MCF 10A (cell line): ENCODE results near the gene LRFN2. TPM values are rescaled to one million over a fixed set of nuclear protein-coding genes. Genes with fewer than 3 reads are reported as not detected.

Source experiments
- BruUV-seq: library from RNA; stranded (reverse); fragments of 400-500 nt; replicated peaks from 2 replicates; lab custom pipeline; 2021; lab: Mats Ljungman, UMichigan
- CTCF ChIA-PET: fragments of 300-600 bp; sonication (Branson Sonifier 250); formaldehyde crosslinking; extraction: SDS; loops from one replicate; lab custom pipeline; 2021; ENCODE audit warnings: antibody characterized with exemption, inconsistent platforms; lab: Yijun Ruan, JAX
- POLR2A ChIA-PET: fragments of 300-600, 350-650 bp; sonication (Branson Sonifier 250); formaldehyde crosslinking; extraction: SDS; loops from one replicate; lab custom pipeline; 2020; ENCODE audit warnings: antibody characterized with exemption, inconsistent platforms; lab: Yijun Ruan, JAX
- DNase-seq: peaks from one replicate; pipeline ENCODE4 v3.0.0-alpha.2; 2018; ENCODE audit not compliant: unreplicated experiment
- H3K27ac Mint-ChIP-seq: one replicate; pipeline ENCODE4 v1.8.0; 2022; ENCODE audit warnings: mild to moderate bottlenecking, low read depth, mixed read lengths; ENCODE audit not compliant: unreplicated experiment
- H3K27me3 Mint-ChIP-seq: one replicate; pipeline ENCODE4 v1.8.0; 2022; ENCODE audit warnings: mixed read lengths; ENCODE audit not compliant: insufficient read depth, unreplicated experiment
- H3K36me3 Mint-ChIP-seq: one replicate; pipeline ENCODE4 v1.8.0; 2022; ENCODE audit warnings: mild to moderate bottlenecking, moderate library complexity, mixed read lengths; ENCODE audit not compliant: insufficient read depth, unreplicated experiment
- H3K4me1 Mint-ChIP-seq: one replicate; pipeline ENCODE4 v1.8.0; 2022; ENCODE audit warnings: mixed read lengths; ENCODE audit not compliant: insufficient read depth, unreplicated experiment
- H3K4me3 Mint-ChIP-seq: one replicate; pipeline ENCODE4 v1.8.0; 2022; ENCODE audit warnings: mild to moderate bottlenecking, moderate library complexity, mixed read lengths; ENCODE audit not compliant: unreplicated experiment
- H3K9me3 Mint-ChIP-seq: one replicate; pipeline ENCODE4 v1.8.0; 2022; ENCODE audit warnings: mixed read lengths; ENCODE audit not compliant: unreplicated experiment
- CTCF ChIP-seq: fragments of 200-600 bp; IDR thresholded peaks from one replicate; pipeline ENCODE4 v1.8.0; 2022; ENCODE audit warnings: antibody characterized with exemption, mild to moderate bottlenecking; ENCODE audit not compliant: unreplicated experiment
- intact Hi-C: fragments of 100-400 bp; cut with micrococcal nuclease; formaldehyde crosslinking; loops from 2 replicates; pipeline ENCODE4 v1.14.1; 2022
- total RNA-seq: library from RNA; stranded (reverse); gene quantifications from 2 replicates; pipeline ENCODE4 v1.2.3, GENCODE V29; 2022

The LRFN2 gene
- total RNA-seq, 1 experiment from 2014 or later = not detected

- DNase-seq = no peak
- Mint-ChIP-seq H3K4me1 (no peaks in the 10 kb centered on the region), H3K36me3 (no peaks in the 10 kb centered on the region), H3K27ac (no peak overlapping the region), H3K9me3 (peaks cover 7% of the 10 kb centered on the region), H3K27me3 (no peaks in the 10 kb centered on the region), H3K4me3 (no peak overlapping the region)
- BruUV-seq = no TSS peak
- TF ChIP-seq CTCF = no peak
- ChIA-PET POLR2A (no interaction called here), CTCF (no interaction called here)
- intact Hi-C loops = no loop called here
Observed at GRCh38 chr6:40556023-40556422, 31.1 kb downstream of the LRFN2 start.

- H3K4me1 Mint-ChIP-seq = no peaks in the 10 kb centered on the region
- POLR2A ChIA-PET = no interaction called here
- no peaks in the 10 kb centered on the region for H3K27me3 Mint-ChIP-seq
Observed at GRCh38 chr6:40555092-40555491, 32.1 kb downstream of the LRFN2 start.

GRCh38 chr6:40552941-40553340 is 34.2 kb downstream of the LRFN2 start:
- no peaks in the 10 kb centered on the region for H3K36me3 Mint-ChIP-seq
- CTCF ChIA-PET = interaction anchor here (0.6 to 0.7 kb wide), 3 partner anchors 10 to 797 kb away, joined by 3 to 4 read pairs (median 3); no protein-coding TSS in a partner anchor
- intact Hi-C loops = no loop called here
- BruUV-seq = no TSS peak
- no peak overlapping the region for H3K4me3 Mint-ChIP-seq
- H3K4me1 Mint-ChIP-seq = no peaks in the 10 kb centered on the region
- DNase-seq = no peak
- no peaks in the 10 kb centered on the region for H3K27me3 Mint-ChIP-seq
- peaks cover 15% of the 10 kb centered on the region for H3K9me3 Mint-ChIP-seq
- POLR2A ChIA-PET = no interaction called here
- TF ChIP-seq CTCF = no peak
- no peak overlapping the region for H3K27ac Mint-ChIP-seq

More at GRCh38 chr6:40555092-40555491, 32.1 kb downstream of the LRFN2 start:
- no peak for DNase-seq
- no TSS peak for BruUV-seq
- TF ChIP-seq CTCF = no peak
- H3K9me3 Mint-ChIP-seq = peaks cover 15% of the 10 kb centered on the region
- CTCF ChIA-PET = no interaction called here
- intact Hi-C loops = no loop called here
- H3K4me3 Mint-ChIP-seq = no peak overlapping the region
- no peaks in the 10 kb centered on the region for H3K36me3 Mint-ChIP-seq
- H3K27ac Mint-ChIP-seq = no peak overlapping the region

GRCh38 chr6:40551966-40552505 is 35.1 kb downstream of the LRFN2 start:
- ChIA-PET POLR2A (no interaction called here), CTCF (interaction anchor here (0.6 to 0.7 kb wide), 2 partner anchors 11 to 796 kb away, joined by 3 to 4 read pairs; no protein-coding TSS in a partner anchor)
- Mint-ChIP-seq H3K27ac (no peak overlapping the region), H3K9me3 (peaks cover 22% of the 10 kb centered on the region), H3K4me3 (no peak overlapping the region), H3K4me1 (no peaks in the 10 kb centered on the region), H3K36me3 (no peaks in the 10 kb centered on the region), H3K27me3 (no peaks in the 10 kb centered on the region)
- BruUV-seq = no TSS peak
- TF ChIP-seq CTCF = no peak
- intact Hi-C loops = no loop called here
- no peak for DNase-seq
